ENCODE measurements around the gene ATP4B.

ATP4B gene

DNA sequence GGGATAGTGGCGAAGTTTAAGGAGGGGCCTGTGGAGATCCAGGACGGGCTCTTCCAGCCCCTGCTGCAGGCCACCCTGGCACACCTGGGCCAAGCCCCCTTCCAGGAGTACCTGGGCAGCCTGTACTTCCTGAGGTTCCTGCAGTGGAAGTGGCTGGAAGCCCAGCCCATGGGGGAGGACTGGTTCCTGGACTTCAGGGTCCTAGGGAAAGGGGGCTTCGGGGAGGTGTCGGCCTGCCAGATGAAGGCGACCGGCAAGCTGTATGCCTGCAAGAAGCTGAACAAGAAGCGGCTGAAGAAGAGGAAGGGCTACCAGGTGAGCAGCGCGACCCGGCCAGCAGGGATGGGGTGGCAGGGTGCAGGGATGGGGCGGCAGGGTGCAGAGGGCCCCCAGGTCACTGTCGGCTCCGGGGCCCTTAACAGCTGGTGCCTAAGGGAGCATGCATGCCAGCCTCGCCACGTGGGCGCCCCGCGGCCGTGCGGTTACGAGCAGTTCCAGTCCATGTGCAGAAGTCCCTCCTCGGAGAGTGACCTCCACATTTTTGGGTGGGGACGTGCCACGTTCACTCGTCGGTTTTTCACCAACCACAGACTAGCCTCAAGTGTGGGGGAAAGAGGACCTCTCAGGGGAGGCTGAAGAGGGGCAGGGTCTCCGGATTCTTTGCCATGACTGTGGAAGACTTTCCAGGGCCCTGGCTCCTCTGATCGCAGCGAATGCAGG is 9.9 kb upstream of the ATP4B start:
- H2AK5ac ChIP-seq (ENCODE audit: low read depth, low read length) = no peak overlapping the region
- H3K9ac ChIP-seq (ENCODE audit: low read depth, low read length, poor library complexity) = no peak overlapping the region
- no peak overlapping the region for H3K27ac ChIP-seq (replicated peaks; ENCODE audit: low read length)
- H2BK15ac ChIP-seq (ENCODE audit: low read length) = no peak overlapping the region
- H2BK120ac ChIP-seq (ENCODE audit: low read depth, low read length) = no peak overlapping the region
- H2BK12ac ChIP-seq (ENCODE audit: low read length) = peak overlapping the region; percentile 14
- no peak overlapping the region for H4K91ac ChIP-seq (ENCODE audit: low read depth, low read length, poor library complexity)
- H3K4me3 ChIP-seq (ENCODE audit: low read length in 2 of 2) = no peak overlapping the region
- H3K14ac ChIP-seq (ENCODE audit: low read length) = peak overlapping the region; percentile 42
- H3K79me1 ChIP-seq (ENCODE audit: low read depth, low read length) = peaks cover 17% of the 10 kb centered on the region
- peaks cover 0 to 8% of the 10 kb centered on the region in 2 donors for H3K9me3 ChIP-seq (replicated peaks in 1 of 2; ENCODE audit: control insufficient read depth in 2 of 2, insufficient read depth in 1 of 2, low read depth in 1 of 2, low read length in 2 of 2)
- H2BK5ac ChIP-seq (ENCODE audit: low read length) = peak overlapping the region; percentile 71
- peaks cover 0 to 6% (median 4%) of the 10 kb centered on the region in 3 experiments for H3K27me3 ChIP-seq (ENCODE audit: control insufficient read depth in 3 of 3, insufficient read depth in 3 of 3, low read depth in 1 of 3, low read length in 3 of 3)
- peak overlapping the region; percentile 29 for H2AFZ ChIP-seq (ENCODE audit: low read length)
- no peak overlapping the region for H3K4ac ChIP-seq (ENCODE audit: low read length)
- peak overlapping the region; percentile 22 for H3K23ac ChIP-seq (ENCODE audit: low read depth, low read length, poor library complexity)
- no peak for DNase-seq (ENCODE audit: low spot score)
- H3K36me3 ChIP-seq (replicated peaks in 1 of 2; ENCODE audit: control insufficient read depth in 2 of 2, insufficient read depth in 2 of 2, low read length in 2 of 2) = no peaks in the 10 kb centered on the region
- H4K8ac ChIP-seq (ENCODE audit: low read depth, low read length) = no peak overlapping the region
- peaks cover 1 to 4% of the 10 kb centered on the region in 2 donors for H3K4me1 ChIP-seq (ENCODE audit: control insufficient read depth in 2 of 2, insufficient read depth in 1 of 2, low read depth in 1 of 2, low read length in 2 of 2)
- peak overlapping the region; percentile 49 for H3K18ac ChIP-seq (ENCODE audit: low read length)
- H3K4me2 ChIP-seq (ENCODE audit: insufficient read depth, low read length, poor library complexity, severe bottlenecking) = no peak overlapping the region
- no CpG with 5 or more reads among the region's 29 CpGs for WGBS, 2 donors (ENCODE audit: extremely low coverage in 2 of 2, insufficient read length in 2 of 2, insufficient replicate concordance in 1 of 2)

DNA sequence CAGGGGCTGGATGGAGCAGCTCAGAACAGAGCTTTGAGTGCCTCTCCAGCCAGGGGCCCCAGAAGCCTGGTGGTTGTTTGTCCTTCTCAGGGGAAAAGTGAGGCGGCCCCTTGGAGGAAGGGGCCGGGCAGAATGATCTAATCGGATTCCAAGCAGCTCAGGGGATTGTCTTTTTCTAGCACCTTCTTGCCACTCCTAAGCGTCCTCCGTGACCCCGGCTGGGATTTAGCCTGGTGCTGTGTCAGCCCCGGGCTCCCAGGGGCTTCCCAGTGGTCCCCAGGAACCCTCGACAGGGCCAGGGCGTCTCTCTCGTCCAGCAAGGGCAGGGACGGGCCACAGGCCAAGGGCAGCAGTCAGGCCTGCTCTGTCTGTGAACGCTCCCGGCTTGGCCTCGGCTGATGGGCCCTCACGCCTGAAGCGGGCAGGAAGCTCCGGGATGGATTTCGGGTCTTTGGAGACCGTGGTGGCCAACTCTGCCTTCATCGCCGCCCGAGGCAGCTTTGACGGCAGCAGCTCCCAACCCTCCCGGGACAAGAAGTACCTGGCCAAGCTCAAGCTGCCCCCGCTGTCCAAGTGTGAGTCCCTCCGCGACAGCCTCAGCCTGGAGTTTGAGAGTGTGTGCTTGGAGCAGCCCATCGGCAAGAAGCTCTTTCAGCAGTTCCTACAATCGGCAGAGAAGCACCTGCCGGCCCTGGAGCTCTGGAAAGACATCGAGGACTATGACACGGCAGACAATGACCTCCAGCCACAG is 9.1 kb upstream of the ATP4B start, which contains the start of gene GRK1:
GRK1 (plus strand) TSS at position 269 of the 751 bp plus-strand sequence; CDS start at position 437, 168 bp downstream.
- Histone ChIP-seq H3K27ac (replicated peaks; ENCODE audit: low read length) (no peak within 1 kb of the TSS), H3K4me1 (ENCODE audit: control insufficient read depth in 2 of 2, insufficient read depth in 1 of 2, low read depth in 1 of 2, low read length in 2 of 2) (peaks cover 0 to 4% of the 10 kb centered on the region in 2 donors), H2BK120ac (ENCODE audit: low read depth, low read length) (no peak within 1 kb of the TSS), H3K4ac (ENCODE audit: low read length) (peak within 1 kb of the TSS; percentile 41), H3K23ac (ENCODE audit: low read depth, low read length, poor library complexity) (peak within 1 kb of the TSS; percentile 66), H2BK12ac (ENCODE audit: low read length) (peak within 1 kb of the TSS; percentile 14), H3K14ac (ENCODE audit: low read length) (peak within 1 kb of the TSS; percentile 32), H3K4me2 (ENCODE audit: insufficient read depth, low read length, poor library complexity, severe bottlenecking) (no peak within 1 kb of the TSS), H4K8ac (ENCODE audit: low read depth, low read length) (no peak within 1 kb of the TSS), H3K36me3 (replicated peaks in 1 of 2; ENCODE audit: control insufficient read depth in 2 of 2, insufficient read depth in 2 of 2, low read length in 2 of 2) (no peaks in the 10 kb centered on the region), H2BK15ac (ENCODE audit: low read length) (peak within 1 kb of the TSS; percentile 72), H2AK5ac (ENCODE audit: low read depth, low read length) (no peak within 1 kb of the TSS), H3K4me3 (ENCODE audit: low read length in 2 of 2) (peak within 1 kb of the TSS in 1 of 2 donors; percentile 49), H3K9me3 (replicated peaks in 1 of 2; ENCODE audit: control insufficient read depth in 2 of 2, insufficient read depth in 1 of 2, low read depth in 1 of 2, low read length in 2 of 2) (peaks cover 0 to 5% of the 10 kb centered on the region in 2 donors), H4K91ac (ENCODE audit: low read depth, low read length, poor library complexity) (no peak within 1 kb of the TSS), H3K18ac (ENCODE audit: low read length) (peak within 1 kb of the TSS; percentile 67), H3K9ac (ENCODE audit: low read depth, low read length, poor library complexity) (peak within 1 kb of the TSS; percentile 56), H3K27me3 (ENCODE audit: control insufficient read depth in 3 of 3, insufficient read depth in 3 of 3, low read depth in 1 of 3, low read length in 3 of 3) (peaks cover 0 to 6% (median 4%) of the 10 kb centered on the region in 3 experiments), H2BK5ac (ENCODE audit: low read length) (peak within 1 kb of the TSS; percentile 71), H2AFZ (ENCODE audit: low read length) (peak within 1 kb of the TSS; percentile 60), H3K79me1 (ENCODE audit: low read depth, low read length) (peaks cover 15% of the 10 kb centered on the region)
- DNase-seq (ENCODE audit: low spot score) = no peak
- WGBS, 2 donors (ENCODE audit: extremely low coverage in 2 of 2, insufficient read length in 2 of 2, insufficient replicate concordance in 1 of 2) = no CpG with 5 or more reads among the region's 32 CpGs

DNA sequence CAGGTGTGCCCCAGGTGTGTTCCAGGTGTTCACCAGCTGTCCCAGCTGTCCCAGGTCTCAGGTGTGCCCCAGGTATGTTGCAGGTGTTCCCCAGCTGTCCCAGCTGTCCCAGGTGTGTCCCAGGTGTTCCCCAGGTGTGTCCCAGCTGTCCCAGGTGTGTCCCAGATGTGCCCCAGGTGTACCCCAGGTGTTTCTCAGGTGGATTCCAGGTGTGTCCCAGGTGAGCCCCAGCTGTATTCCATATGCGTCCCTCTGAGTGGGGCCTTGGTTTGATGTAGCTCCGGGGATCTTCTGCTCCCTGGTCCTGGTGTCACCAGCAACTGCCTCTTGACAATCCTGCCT is 8.3 kb upstream of the ATP4B start:
- peak overlapping the region; percentile 17 for H2BK5ac ChIP-seq (ENCODE audit: low read length)
- no peak overlapping the region for H4K8ac ChIP-seq (ENCODE audit: low read depth, low read length)
- no peak overlapping the region for H3K18ac ChIP-seq (ENCODE audit: low read length)
- WGBS, 2 donors (ENCODE audit: extremely low coverage in 2 of 2, insufficient read length in 2 of 2, insufficient replicate concordance in 1 of 2) = no CpG with 5 or more reads among the region's 2 CpGs
- peaks cover 0 to 6% (median 4%) of the 10 kb centered on the region in 3 experiments for H3K27me3 ChIP-seq (ENCODE audit: control insufficient read depth in 3 of 3, insufficient read depth in 3 of 3, low read depth in 1 of 3, low read length in 3 of 3)
- peaks cover 0 to 4% of the 10 kb centered on the region in 2 donors for H3K9me3 ChIP-seq (replicated peaks in 1 of 2; ENCODE audit: control insufficient read depth in 2 of 2, insufficient read depth in 1 of 2, low read depth in 1 of 2, low read length in 2 of 2)
- no peak overlapping the region for H3K4me2 ChIP-seq (ENCODE audit: insufficient read depth, low read length, poor library complexity, severe bottlenecking)
- no peak overlapping the region for H2BK120ac ChIP-seq (ENCODE audit: low read depth, low read length)
- H3K14ac ChIP-seq (ENCODE audit: low read length) = no peak overlapping the region
- H3K23ac ChIP-seq (ENCODE audit: low read depth, low read length, poor library complexity) = peak overlapping the region; percentile 66
- peaks cover 8% of the 10 kb centered on the region for H3K79me1 ChIP-seq (ENCODE audit: low read depth, low read length)
- H3K4me3 ChIP-seq (ENCODE audit: low read length in 2 of 2) = peak overlapping the region in 1 of 2 donors; percentile 49
- H3K9ac ChIP-seq (ENCODE audit: low read depth, low read length, poor library complexity) = no peak overlapping the region
- H2BK12ac ChIP-seq (ENCODE audit: low read length) = no peak overlapping the region
- no peak overlapping the region for H3K4ac ChIP-seq (ENCODE audit: low read length)
- no peaks in the 10 kb centered on the region for H3K36me3 ChIP-seq (replicated peaks in 1 of 2; ENCODE audit: control insufficient read depth in 2 of 2, insufficient read depth in 2 of 2, low read length in 2 of 2)
- DNase-seq (ENCODE audit: low spot score) = no peak
- H2AFZ ChIP-seq (ENCODE audit: low read length) = no peak overlapping the region
- no peak overlapping the region for H4K91ac ChIP-seq (ENCODE audit: low read depth, low read length, poor library complexity)
- H2BK15ac ChIP-seq (ENCODE audit: low read length) = peak overlapping the region; percentile 72
- no peak overlapping the region for H3K27ac ChIP-seq (replicated peaks; ENCODE audit: low read length)
- peaks cover 0 to 4% of the 10 kb centered on the region in 2 donors for H3K4me1 ChIP-seq (ENCODE audit: control insufficient read depth in 2 of 2, insufficient read depth in 1 of 2, low read depth in 1 of 2, low read length in 2 of 2)
- H2AK5ac ChIP-seq (ENCODE audit: low read depth, low read length) = no peak overlapping the region
